HepG2 (cell line): ENCODE measurements around the gene TNFSF12. TPM values are rescaled to one million over a fixed set of nuclear protein-coding genes. Genes with fewer than 3 reads are reported as not detected.
A peak's percentile ranks its signal among the peaks of the same experiment; 100 is the strongest.

Experiments
- HIVEP1 ChIP-seq: sonication (generic); formaldehyde crosslinking; IDR thresholded peaks from 2 replicates; pipeline ENCODE4 v1.4.0; 2020; ENCODE audit warnings: mild to moderate bottlenecking, missing genetic modification reagents
- MZF1 ChIP-seq: sonication (generic); formaldehyde crosslinking; IDR thresholded peaks from 2 replicates; pipeline ENCODE4 v1.8.1; 2023; ENCODE audit warnings: mild to moderate bottlenecking, missing genetic modification reagents, borderline replicate concordance
- NR2F6 ChIP-seq, 2 experiments: IDR thresholded peaks; 2 replicates each; pipeline ENCODE4 v1.6.1; 2016; ENCODE audit warnings: antibody characterized with exemption in 1 of 2, mild to moderate bottlenecking in 1 of 2
- PAF1 ChIP-seq: IDR thresholded peaks from 2 replicates; pipeline ENCODE4 v1.6.1; 2016; ENCODE audit warnings: missing genetic modification reagents, missing compliant biosample characterization
- SP140L ChIP-seq: sonication (generic); formaldehyde crosslinking; IDR thresholded peaks from 2 replicates; pipeline ENCODE4 v1.4.0; 2020; ENCODE audit warnings: missing genetic modification reagents, borderline replicate concordance
- TGIF2 ChIP-seq: IDR thresholded peaks from 2 replicates; pipeline ENCODE4 v1.6.1; 2016; ENCODE audit warnings: control low read depth, missing compliant biosample characterization
- TOE1 ChIP-seq: sonication (generic); formaldehyde crosslinking; IDR thresholded peaks from 2 replicates; pipeline ENCODE4 v1.4.0; 2020; ENCODE audit warnings: mild to moderate bottlenecking, missing genetic modification reagents
- ZNF160 ChIP-seq: sonication (generic); formaldehyde crosslinking; IDR thresholded peaks from 2 replicates; pipeline ENCODE4 v1.8.0; 2022; ENCODE audit warnings: mild to moderate bottlenecking, inconsistent platforms, missing genetic modification reagents
- ZNF253 ChIP-seq: sonication (generic); formaldehyde crosslinking; IDR thresholded peaks from 2 replicates; pipeline ENCODE4 v1.8.0; 2022; ENCODE audit warnings: mild to moderate bottlenecking, missing genetic modification reagents, borderline replicate concordance
- ZNF317 ChIP-seq: sonication (generic); formaldehyde crosslinking; IDR thresholded peaks from 2 replicates; pipeline ENCODE4 v1.5.0; 2020; ENCODE audit warnings: mild to moderate bottlenecking, missing genetic modification reagents
- ZNF530 ChIP-seq: sonication (generic); formaldehyde crosslinking; IDR thresholded peaks from 2 replicates; pipeline ENCODE4 v1.5.0; 2020; ENCODE audit warnings: low read depth, mild to moderate bottlenecking, missing genetic modification reagents
- ZNF747 ChIP-seq: sonication (generic); formaldehyde crosslinking; IDR thresholded peaks from 2 replicates; pipeline ENCODE4 v1.8.1; 2023; ENCODE audit warnings: missing genetic modification reagents, mild to moderate bottlenecking, borderline replicate concordance
- ZNF83 ChIP-seq: sonication (generic); formaldehyde crosslinking; IDR thresholded peaks from 2 replicates; pipeline ENCODE4 v1.4.0; 2020; ENCODE audit warnings: missing genetic modification reagents, mild to moderate bottlenecking, borderline replicate concordance
- polyA plus RNA-seq, 8 experiments: library from polyadenylated mRNA; depleted of rRNA in 3 of 8; stranded (reverse) in 7 of 8; unstranded in 1 of 8; fragments of >200 nt; fragmentation: Illumina TruSeq in 4 of 8; extraction: Trizol in 4 of 8; gene quantifications; 2 replicates each; pipeline versions ENCODE4 v1.2.1 to v1.2.3, GENCODE V29; 2011 to 2016; ENCODE audit warnings: low read depth in 4 of 8, missing spikeins in 1 of 8, mixed read lengths in 1 of 8; ENCODE audit not compliant: insufficient read depth in 1 of 8
- total RNA-seq, 5 experiments: library from RNA; depleted of rRNA; stranded (reverse); fragments of >200 nt; fragmentation: Illumina TruSeq; extraction: Trizol; gene quantifications; 2 replicates each; pipeline ENCODE4 v1.2.3, GENCODE V29; 2016; ENCODE audit warnings: low read depth in 1 of 5
- TF ChIP-seq, protein P1 (sequence below), 2 experiments: fragments of 450-650 bp in 1 of 2; sonication (generic) in 1 of 2; formaldehyde crosslinking in 1 of 2; IDR thresholded peaks; 2 replicates each; pipeline versions ENCODE4 v1.6.1 to v1.8.0; 2016 to 2022; ENCODE audit warnings: antibody characterized with exemption in 1 of 2, mild to moderate bottlenecking in 1 of 2, missing genetic modification reagents in 1 of 2
- TF ChIP-seq, protein P2 (sequence below): sonication (generic); formaldehyde crosslinking; IDR thresholded peaks from 2 replicates; pipeline ENCODE4 v1.9.0; 2021; ENCODE audit warnings: missing genetic modification reagents, mild to moderate bottlenecking, borderline replicate concordance

Gene TNFSF12
- total and polyA plus RNA-seq, 2 of the 13 experiments (the other 11 are each of a cell fraction or from before 2014, with no cell fraction given): 0.93 to 7.2 TPM

DNA sequence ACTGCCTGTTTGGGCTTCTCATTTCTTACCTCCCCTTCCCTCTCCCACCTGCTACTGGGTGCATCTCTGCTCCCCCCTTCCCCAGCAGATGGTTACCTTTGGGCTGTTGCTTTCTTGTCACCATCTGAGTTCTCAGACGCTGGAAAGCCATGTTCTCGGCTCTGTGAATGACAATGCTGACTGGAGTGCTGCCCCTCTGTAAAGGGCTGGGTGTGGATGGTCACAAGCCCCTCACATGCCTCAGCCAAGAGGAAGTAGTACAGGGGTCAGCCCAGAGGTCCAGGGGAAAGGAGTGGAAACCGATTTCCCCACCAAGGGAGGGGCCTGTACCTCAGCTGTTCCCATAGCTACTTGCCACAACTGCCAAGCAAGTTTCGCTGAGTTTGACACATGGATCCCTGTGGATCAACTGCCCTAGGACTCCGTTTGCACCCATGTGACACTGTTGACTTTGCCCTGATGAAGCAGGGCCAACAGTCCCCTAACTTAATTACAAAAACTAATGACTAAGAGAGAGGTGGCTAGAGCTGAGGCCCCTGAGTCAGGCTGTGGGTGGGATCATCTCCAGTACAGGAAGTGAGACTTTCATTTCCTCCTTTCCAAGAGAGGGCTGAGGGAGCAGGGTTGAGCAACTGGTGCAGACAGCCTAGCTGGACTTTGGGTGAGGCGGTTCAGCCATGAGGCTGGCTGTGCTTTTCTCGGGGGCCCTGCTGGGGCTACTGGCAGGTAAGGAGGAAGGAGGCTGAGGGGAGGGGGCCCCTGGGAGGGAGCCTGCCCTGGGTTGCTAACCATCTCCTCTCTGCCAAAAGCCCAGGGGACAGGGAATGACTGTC is 30.4 kb downstream of the TNFSF12 start, which contains the start of gene CD68 (continued):
- TF ChIP-seq, protein P1, sequence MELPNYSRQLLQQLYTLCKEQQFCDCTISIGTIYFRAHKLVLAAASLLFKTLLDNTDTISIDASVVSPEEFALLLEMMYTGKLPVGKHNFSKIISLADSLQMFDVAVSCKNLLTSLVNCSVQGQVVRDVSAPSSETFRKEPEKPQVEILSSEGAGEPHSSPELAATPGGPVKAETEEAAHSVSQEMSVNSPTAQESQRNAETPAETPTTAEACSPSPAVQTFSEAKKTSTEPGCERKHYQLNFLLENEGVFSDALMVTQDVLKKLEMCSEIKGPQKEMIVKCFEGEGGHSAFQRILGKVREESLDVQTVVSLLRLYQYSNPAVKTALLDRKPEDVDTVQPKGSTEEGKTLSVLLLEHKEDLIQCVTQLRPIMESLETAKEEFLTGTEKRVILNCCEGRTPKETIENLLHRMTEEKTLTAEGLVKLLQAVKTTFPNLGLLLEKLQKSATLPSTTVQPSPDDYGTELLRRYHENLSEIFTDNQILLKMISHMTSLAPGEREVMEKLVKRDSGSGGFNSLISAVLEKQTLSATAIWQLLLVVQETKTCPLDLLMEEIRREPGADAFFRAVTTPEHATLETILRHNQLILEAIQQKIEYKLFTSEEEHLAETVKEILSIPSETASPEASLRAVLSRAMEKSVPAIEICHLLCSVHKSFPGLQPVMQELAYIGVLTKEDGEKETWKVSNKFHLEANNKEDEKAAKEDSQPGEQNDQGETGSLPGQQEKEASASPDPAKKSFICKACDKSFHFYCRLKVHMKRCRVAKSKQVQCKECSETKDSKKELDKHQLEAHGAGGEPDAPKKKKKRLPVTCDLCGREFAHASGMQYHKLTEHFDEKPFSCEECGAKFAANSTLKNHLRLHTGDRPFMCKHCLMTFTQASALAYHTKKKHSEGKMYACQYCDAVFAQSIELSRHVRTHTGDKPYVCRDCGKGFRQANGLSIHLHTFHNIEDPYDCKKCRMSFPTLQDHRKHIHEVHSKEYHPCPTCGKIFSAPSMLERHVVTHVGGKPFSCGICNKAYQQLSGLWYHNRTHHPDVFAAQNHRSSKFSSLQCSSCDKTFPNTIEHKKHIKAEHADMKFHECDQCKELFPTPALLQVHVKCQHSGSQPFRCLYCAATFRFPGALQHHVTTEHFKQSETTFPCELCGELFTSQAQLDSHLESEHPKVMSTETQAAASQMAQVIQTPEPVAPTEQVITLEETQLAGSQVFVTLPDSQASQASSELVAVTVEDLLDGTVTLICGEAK (IDR thresholded peaks at IDR 0.05): no peak
- TF ChIP-seq, protein P1 (CRISPR knock-in tag; IDR thresholded peaks at IDR 0.05): peak; percentile 77; the same call in 1 of the 2 replicates
- TF ChIP-seq ZNF160 (peak; percentile 83; the same call in 1 of the 2 replicates), NR2F6 (IDR thresholded peaks at IDR 0.05) (no peak; the same call in 1 of the 2 replicates), NR2F6 (CRISPR knock-in tag; IDR thresholded peaks at IDR 0.05) (peak; percentile 59), TOE1 (CRISPR knock-in tag) (no peak), ZNF253 (CRISPR knock-in tag) (peak; percentile 73; the same call in 1 of the 2 replicates), HIVEP1 (CRISPR knock-in tag) (peak; percentile 8; the same call in 1 of the 2 replicates), TGIF2 (CRISPR knock-in tag) (peak; percentile 94), ZNF747 (CRISPR knock-in tag) (no peak), ZNF83 (CRISPR knock-in tag) (no peak; the same call in 1 of the 2 replicates), ZNF530 (CRISPR knock-in tag) (no peak), MZF1 (no peak), SP140L (CRISPR knock-in tag) (no peak; the same call in 1 of the 2 replicates), ZNF317 (CRISPR knock-in tag) (peak; percentile 44; the same call in 1 of the 2 replicates), PAF1 (CRISPR knock-in tag) (peak; percentile 100)
- TF ChIP-seq, protein P2, sequence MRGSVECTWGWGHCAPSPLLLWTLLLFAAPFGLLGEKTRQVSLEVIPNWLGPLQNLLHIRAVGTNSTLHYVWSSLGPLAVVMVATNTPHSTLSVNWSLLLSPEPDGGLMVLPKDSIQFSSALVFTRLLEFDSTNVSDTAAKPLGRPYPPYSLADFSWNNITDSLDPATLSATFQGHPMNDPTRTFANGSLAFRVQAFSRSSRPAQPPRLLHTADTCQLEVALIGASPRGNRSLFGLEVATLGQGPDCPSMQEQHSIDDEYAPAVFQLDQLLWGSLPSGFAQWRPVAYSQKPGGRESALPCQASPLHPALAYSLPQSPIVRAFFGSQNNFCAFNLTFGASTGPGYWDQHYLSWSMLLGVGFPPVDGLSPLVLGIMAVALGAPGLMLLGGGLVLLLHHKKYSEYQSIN: no peak
